K562 (cell line): Measurements from ENCODE around the gene CRB2. TPM values are rescaled to one million over a fixed set of nuclear protein-coding genes. Genes with fewer than 3 reads are reported as not detected.
A peak's percentile ranks its signal among the peaks of the same experiment; 100 is the strongest.

Experiments
- FOS ChIP-seq: IDR thresholded peaks from 3 replicates; pipeline ENCODE4 v1.6.1; 2011; ENCODE audit not compliant: insufficient read length; ENCODE audit errors: extremely low read depth
- HDAC8 ChIP-seq: fragments of 450-650 bp; IDR thresholded peaks from 2 replicates; pipeline ENCODE4 v1.6.1; 2016; ENCODE audit warnings: mild to moderate bottlenecking, missing genetic modification characterization, moderate library complexity, missing compliant biosample characterization
- KDM5B ChIP-seq: fragments of 200-600 bp; sonication (generic); IDR thresholded peaks from 2 replicates; pipeline ENCODE4 v1.6.1; 2012; ENCODE audit warnings: low read depth, mild to moderate bottlenecking, moderate library complexity, low read length, control low read depth, inconsistent platforms; ENCODE audit not compliant: insufficient replicate concordance
- MEF2D ChIP-seq: conservative IDR thresholded peaks from 2 replicates; pipeline ENCODE4 v1.6.1; 2016; ENCODE audit warnings: low read depth, missing genetic modification characterization, missing compliant biosample characterization
- NCOA1 ChIP-seq: fragments of 450-650 bp; IDR thresholded peaks from 2 replicates; pipeline ENCODE4 v1.6.1; 2016; ENCODE audit warnings: low read depth
- NEUROD1 ChIP-seq: fragments of 150-350 bp; IDR thresholded peaks from 2 replicates; pipeline ENCODE4 v1.6.1; 2014; ENCODE audit warnings: borderline replicate concordance, low read length, low read depth; ENCODE audit not compliant: partially characterized antibody
- NUFIP1 ChIP-seq: fragments of 450-650 bp; IDR thresholded peaks from 2 replicates; pipeline ENCODE4 v1.6.1; 2018; ENCODE audit not compliant: partially characterized antibody
- POLR2AphosphoS5 ChIP-seq: IDR thresholded peaks from 2 replicates; pipeline ENCODE4 v1.6.1; 2011; ENCODE audit warnings: mild to moderate bottlenecking, low read depth, low read length, moderate library complexity; ENCODE audit not compliant: control insufficient read depth, insufficient read depth
- SIN3A ChIP-seq, 2 experiments: fragments of 150-350 bp in 1 of 2; IDR thresholded peaks; 2 replicates each; pipeline ENCODE4 v1.6.1; 2011 to 2016; ENCODE audit warnings: borderline replicate concordance in 2 of 2, low read depth in 2 of 2, low read length in 2 of 2, mild to moderate bottlenecking in 2 of 2, moderate library complexity in 2 of 2; ENCODE audit not compliant: control insufficient read depth in 1 of 2
- SREBF1 ChIP-seq: fragments of 150-350 bp; IDR thresholded peaks from 2 replicates; pipeline ENCODE4 v1.6.1; 2014; ENCODE audit warnings: antibody characterized with exemption, low read depth, low read length, borderline replicate concordance
- THRA ChIP-seq: fragments of 450-650 bp; IDR thresholded peaks from 2 replicates; pipeline ENCODE4 v1.6.1; 2017; ENCODE audit warnings: mild to moderate bottlenecking, moderate library complexity
- TRIM24 ChIP-seq, 2 experiments: fragments of 450-650 bp; IDR thresholded peaks; 2 replicates each; pipeline ENCODE4 v1.6.1; 2016
- ZNF778 ChIP-seq: fragments of 450-650 bp; formaldehyde crosslinking; IDR thresholded peaks from 2 replicates; pipeline ENCODE4 v1.4.0; 2020; ENCODE audit warnings: mild to moderate bottlenecking, moderate library complexity
- polyA plus RNA-seq, 8 experiments: library from polyadenylated mRNA; depleted of rRNA in 4 of 8; stranded (reverse) in 5 of 8; unstranded in 3 of 8; fragments of >200 nt; fragmentation: Nextera tagmentation in 2 of 8; fragmentation: Illumina TruSeq in 1 of 8; extraction: Ambion mirVana in 2 of 8; extraction: Trizol in 1 of 8; gene quantifications; 2 replicates each; pipeline versions ENCODE4 v1.2.1 to v1.2.3, GENCODE V29; 2011 to 2014; ENCODE audit warnings: inconsistent platforms in 1 of 8, missing spikeins in 1 of 8
- total RNA-seq, 7 experiments: library from RNA; depleted of rRNA in 6 of 7; stranded (reverse); fragments of >200 nt in 6 of 7; fragmentation: Illumina TruSeq in 2 of 7; extraction: Trizol in 2 of 7; gene quantifications; 2 replicates each; pipeline versions ENCODE4 v1.2.1 to v1.2.3, GENCODE V29; 2011 to 2021; ENCODE audit warnings: low replicate concordance in 1 of 7
- TF ChIP-seq, protein P1 (sequence below): fragments of 450-650 bp; IDR thresholded peaks from 2 replicates; pipeline ENCODE4 v1.6.1; 2016; ENCODE audit warnings: borderline replicate concordance
- TF ChIP-seq, protein P2 (sequence below), 2 experiments: fragments of 450-650 bp; IDR thresholded peaks; 2 replicates each; pipeline ENCODE4 v1.6.1; 2016; ENCODE audit warnings: mild to moderate bottlenecking in 2 of 2, borderline replicate concordance in 1 of 2, low read depth in 1 of 2, moderate library complexity in 1 of 2

Gene CRB2
- total and polyA plus RNA-seq, 9 of the 15 experiments (the other 6 are each of a cell fraction or from before 2014, with no cell fraction given), result 0.13 to 1.2 (median 0.25) TPM; not detected in 2

- TF ChIP-seq NEUROD1, result peak; percentile 25
- no peak for TF ChIP-seq SREBF1
- no peak for TF ChIP-seq POLR2AphosphoS5
- no peak for TF ChIP-seq KDM5B
- TF ChIP-seq NUFIP1, result no peak
- TF ChIP-seq FOS, result no peak
- no peak for TF ChIP-seq NCOA1
- TF ChIP-seq SIN3A (IDR thresholded peaks at IDR 0.05; ENCODE audit: borderline replicate concordance in 2 of 2, control insufficient read depth in 1 of 2, low read depth in 2 of 2, low read length in 2 of 2), result no peak
- TF ChIP-seq, protein P1, sequence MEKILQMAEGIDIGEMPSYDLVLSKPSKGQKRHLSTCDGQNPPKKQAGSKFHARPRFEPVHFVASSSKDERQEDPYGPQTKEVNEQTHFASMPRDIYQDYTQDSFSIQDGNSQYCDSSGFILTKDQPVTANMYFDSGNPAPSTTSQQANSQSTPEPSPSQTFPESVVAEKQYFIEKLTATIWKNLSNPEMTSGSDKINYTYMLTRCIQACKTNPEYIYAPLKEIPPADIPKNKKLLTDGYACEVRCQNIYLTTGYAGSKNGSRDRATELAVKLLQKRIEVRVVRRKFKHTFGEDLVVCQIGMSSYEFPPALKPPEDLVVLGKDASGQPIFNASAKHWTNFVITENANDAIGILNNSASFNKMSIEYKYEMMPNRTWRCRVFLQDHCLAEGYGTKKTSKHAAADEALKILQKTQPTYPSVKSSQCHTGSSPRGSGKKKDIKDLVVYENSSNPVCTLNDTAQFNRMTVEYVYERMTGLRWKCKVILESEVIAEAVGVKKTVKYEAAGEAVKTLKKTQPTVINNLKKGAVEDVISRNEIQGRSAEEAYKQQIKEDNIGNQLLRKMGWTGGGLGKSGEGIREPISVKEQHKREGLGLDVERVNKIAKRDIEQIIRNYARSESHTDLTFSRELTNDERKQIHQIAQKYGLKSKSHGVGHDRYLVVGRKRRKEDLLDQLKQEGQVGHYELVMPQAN, result no peak
- TF ChIP-seq, protein P2, sequence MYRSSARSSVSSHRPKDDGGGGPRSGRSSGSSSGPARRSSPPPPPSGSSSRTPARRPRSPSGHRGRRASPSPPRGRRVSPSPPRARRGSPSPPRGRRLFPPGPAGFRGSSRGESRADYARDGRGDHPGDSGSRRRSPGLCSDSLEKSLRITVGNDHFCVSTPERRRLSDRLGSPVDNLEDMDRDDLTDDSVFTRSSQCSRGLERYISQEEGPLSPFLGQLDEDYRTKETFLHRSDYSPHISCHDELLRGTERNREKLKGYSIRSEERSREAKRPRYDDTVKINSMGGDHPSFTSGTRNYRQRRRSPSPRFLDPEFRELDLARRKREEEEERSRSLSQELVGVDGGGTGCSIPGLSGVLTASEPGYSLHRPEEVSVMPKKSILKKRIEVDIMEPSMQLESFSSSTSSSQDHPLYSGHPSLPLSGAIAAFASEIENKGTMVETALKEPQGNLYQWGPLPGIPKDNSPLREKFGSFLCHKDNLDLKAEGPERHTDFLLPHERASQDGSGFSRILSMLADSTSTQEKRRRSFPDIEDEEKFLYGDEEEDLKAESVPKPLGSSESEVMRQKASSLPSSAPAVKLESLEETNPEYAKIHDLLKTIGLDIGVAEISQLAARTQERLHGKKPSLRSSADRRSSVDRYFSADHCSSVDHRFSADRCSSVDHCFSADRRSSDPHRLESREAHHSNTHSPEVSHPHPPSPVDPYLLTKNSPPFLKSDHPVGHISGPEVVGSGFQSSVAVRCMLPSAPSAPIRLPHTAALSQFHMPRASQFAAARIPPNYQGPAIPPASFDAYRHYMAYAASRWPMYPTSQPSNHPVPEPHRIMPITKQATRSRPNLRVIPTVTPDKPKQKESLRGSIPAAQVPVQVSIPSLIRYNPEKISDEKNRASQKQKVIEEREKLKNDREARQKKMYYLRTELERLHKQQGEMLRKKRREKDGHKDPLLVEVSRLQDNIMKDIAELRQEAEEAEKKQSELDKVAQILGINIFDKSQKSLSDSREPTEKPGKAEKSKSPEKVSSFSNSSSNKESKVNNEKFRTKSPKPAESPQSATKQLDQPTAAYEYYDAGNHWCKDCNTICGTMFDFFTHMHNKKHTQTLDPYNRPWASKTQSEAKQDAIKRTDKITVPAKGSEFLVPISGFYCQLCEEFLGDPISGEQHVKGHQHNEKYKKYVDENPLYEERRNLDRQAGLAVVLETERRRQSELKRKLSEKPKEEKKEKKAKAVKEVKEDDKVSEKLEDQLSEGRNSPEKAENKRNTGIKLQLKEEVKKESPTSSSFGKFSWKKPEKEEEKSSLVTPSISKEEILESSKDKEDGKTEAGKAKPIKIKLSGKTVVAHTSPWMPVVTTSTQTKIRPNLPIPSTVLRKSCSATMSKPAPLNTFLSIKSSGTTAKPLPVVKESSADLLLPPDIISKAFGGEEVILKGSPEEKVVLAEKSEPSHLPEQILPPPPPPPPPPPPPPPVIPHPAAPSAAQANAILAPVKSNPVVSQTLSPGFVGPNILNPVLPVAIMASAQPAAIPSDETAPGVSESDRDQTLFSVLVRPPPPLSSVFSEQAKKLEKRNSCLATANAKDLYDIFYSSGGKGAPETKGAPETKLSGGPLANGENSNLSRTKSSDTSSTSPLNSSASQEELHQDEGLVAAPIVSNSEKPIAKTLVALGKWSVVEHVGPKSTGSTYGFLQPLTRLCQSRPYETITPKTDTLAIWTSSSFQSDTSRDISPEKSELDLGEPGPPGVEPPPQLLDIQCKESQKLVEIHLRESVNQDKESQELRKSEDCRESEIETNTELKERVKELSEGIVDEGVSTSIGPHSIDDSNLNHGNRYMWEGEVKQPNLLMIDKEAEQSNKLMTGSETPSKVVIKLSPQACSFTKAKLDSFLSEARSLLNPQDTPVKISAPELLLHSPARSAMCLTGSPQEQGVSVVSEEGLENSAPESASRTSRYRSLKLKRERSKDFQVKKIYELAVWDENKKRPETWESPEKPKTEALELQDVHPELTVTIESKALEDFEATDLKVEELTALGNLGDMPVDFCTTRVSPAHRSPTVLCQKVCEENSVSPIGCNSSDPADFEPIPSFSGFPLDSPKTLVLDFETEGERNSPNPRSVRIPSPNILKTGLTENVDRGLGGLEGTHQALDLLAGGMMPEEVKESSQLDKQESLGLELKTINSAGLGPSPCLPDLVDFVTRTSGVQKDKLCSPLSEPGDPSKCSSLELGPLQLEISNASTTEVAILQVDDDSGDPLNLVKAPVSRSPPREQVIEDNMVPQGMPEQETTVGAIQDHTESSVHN (IDR thresholded peaks at IDR 0.05; ENCODE audit: borderline replicate concordance in 1 of 2, low read depth in 1 of 2), result no peak
- TF ChIP-seq ZNF778, result no peak
- no peak for TF ChIP-seq HDAC8 (tag)
- no peak for TF ChIP-seq TRIM24 (IDR thresholded peaks at IDR 0.05)
- no peak for TF ChIP-seq THRA
- TF ChIP-seq MEF2D (tag), result no peak
These were observed 1.9 kb upstream of the CRB2 start (continued) for GRCh38 chr9:123353984-123354591.
